Endothelial cell of umbilical vein (primary cell): ENCODE data around the gene RBMS3. TPM values are rescaled to one million over a fixed set of nuclear protein-coding genes. Genes with fewer than 3 reads are reported as not detected.

Source experiments
- BruUV-seq: library from RNA; stranded (reverse); fragments of 400-500 nt; replicated peaks from 2 replicates; lab custom pipeline; 2021; lab: Mats Ljungman, UMichigan
- CTCF ChIA-PET: fragments of 300-600, 350-600 bp; sonication (Branson Sonifier 250); formaldehyde crosslinking; loops from one replicate; lab custom pipeline; 2021; ENCODE audit warnings: antibody characterized with exemption, inconsistent platforms; lab: Charles Lee
- POLR2A ChIA-PET: fragments of 300-600, 350-600 bp; sonication (Branson Sonifier 250); formaldehyde crosslinking; loops from one replicate; lab custom pipeline; 2021; ENCODE audit warnings: antibody characterized with exemption, inconsistent platforms; lab: Charles Lee
- DNase-seq: peaks from one replicate; pipeline ENCODE4 v3.0.0-alpha.2; 2011; ENCODE audit warnings: low read depth, low spot score
- FAIRE-seq: peaks from 2 replicates; lab custom pipeline; 2011; peaks lifted over from hg19 to GRCh38; lab: Jason Lieb, UNC
- H2AFZ ChIP-seq: 2 replicates; pipeline ENCODE4 v1.6.0; 2012; ENCODE audit warnings: low read depth, low read length, control low read depth, inconsistent platforms
- H3K27ac ChIP-seq: 2 replicates; pipeline ENCODE4 v1.5.1; 2011; ENCODE audit warnings: low read depth, mild to moderate bottlenecking, control low read depth, low read length, moderate library complexity; ENCODE audit not compliant: insufficient read depth
- H3K27me3 ChIP-seq, 2 experiments: 2 replicates each; pipeline versions ENCODE4 v1.6.0 to v1.6.1; 2011; ENCODE audit warnings: low read length in 2 of 2, mixed read lengths in 1 of 2; ENCODE audit not compliant: control insufficient read depth in 2 of 2, insufficient read depth in 2 of 2
- H3K36me3 ChIP-seq, 2 experiments: 2 replicates in 1 of 2; 3 replicates in 1 of 2; pipeline ENCODE4 v1.5.1; 2011; ENCODE audit warnings: low read length in 2 of 2, mild to moderate bottlenecking in 1 of 2, moderate library complexity in 1 of 2; ENCODE audit not compliant: control insufficient read depth in 2 of 2, insufficient read depth in 2 of 2; ENCODE audit errors: extremely low read depth in 1 of 2
- H3K4me1 ChIP-seq: 3 replicates; pipeline ENCODE4 v1.5.1; 2011; ENCODE audit warnings: mild to moderate bottlenecking, low read length; ENCODE audit not compliant: control insufficient read depth, insufficient read depth; ENCODE audit errors: extremely low read depth
- H3K4me2 ChIP-seq: 2 replicates; pipeline ENCODE4 v1.6.1; 2011; ENCODE audit warnings: low read length, control low read depth, mixed read lengths; ENCODE audit not compliant: insufficient read depth
- H3K4me3 ChIP-seq, 3 experiments: fragments of 200-600 bp in 1 of 3; sonication (generic), shearing (Covaris generic) in 1 of 3; replicated peaks in 1 of 3; 2 replicates each; pipeline ENCODE4 v1.5.1; 2011 to 2016; ENCODE audit warnings: control low read depth in 3 of 3, low read length in 3 of 3, mild to moderate bottlenecking in 2 of 3, inconsistent platforms in 1 of 3, low read depth in 1 of 3, moderate library complexity in 1 of 3; ENCODE audit not compliant: insufficient read depth in 1 of 3
- H3K79me2 ChIP-seq: 2 replicates; pipeline ENCODE4 v1.6.0; 2012; ENCODE audit warnings: low read length, inconsistent platforms; ENCODE audit not compliant: control insufficient read depth, insufficient read depth
- H3K9ac ChIP-seq: replicated peaks from 2 replicates; pipeline ENCODE3; 2011; ENCODE audit warnings: low read length, control low read depth; ENCODE audit not compliant: insufficient read depth; ENCODE audit errors: extremely low read depth
- H3K9me1 ChIP-seq: replicated peaks from 3 replicates; pipeline ENCODE4 v1.6.0; 2011; ENCODE audit warnings: mild to moderate bottlenecking, low read length; ENCODE audit not compliant: control insufficient read depth, insufficient read depth; ENCODE audit errors: extremely low read depth
- H3K9me3 ChIP-seq: replicated peaks from 2 replicates; pipeline ENCODE4 v1.5.1; 2012; ENCODE audit warnings: low read length, inconsistent platforms; ENCODE audit not compliant: control insufficient read depth, insufficient read depth
- H4K20me1 ChIP-seq: replicated peaks from 2 replicates; pipeline ENCODE3; 2011; ENCODE audit warnings: mild to moderate bottlenecking, low read length; ENCODE audit not compliant: control insufficient read depth, insufficient read depth; ENCODE audit errors: extremely low read depth
- EZH2 ChIP-seq: IDR thresholded peaks from 2 replicates; pipeline ENCODE4 v1.6.1; 2012; ENCODE audit warnings: borderline replicate concordance, low read depth, mild to moderate bottlenecking, moderate library complexity, low read length, inconsistent platforms; ENCODE audit not compliant: severe bottlenecking
- FOS ChIP-seq: IDR thresholded peaks from 2 replicates; pipeline ENCODE4 v1.6.1; 2011; ENCODE audit warnings: mild to moderate bottlenecking, low read length, moderate library complexity, borderline replicate concordance; ENCODE audit not compliant: insufficient read depth
- GATA2 ChIP-seq: IDR thresholded peaks from 2 replicates; pipeline ENCODE4 v1.7.0; 2011; ENCODE audit warnings: low read depth, mild to moderate bottlenecking, moderate library complexity, mixed read lengths, low read length; ENCODE audit not compliant: insufficient read length, insufficient read depth
- JUN ChIP-seq: IDR thresholded peaks from 2 replicates; pipeline ENCODE4 v1.6.1; 2011; ENCODE audit warnings: borderline replicate concordance, low read depth; ENCODE audit not compliant: insufficient read length, insufficient read depth
- MAX ChIP-seq: IDR thresholded peaks from 2 replicates; pipeline ENCODE4 v1.6.1; 2011; ENCODE audit not compliant: insufficient read depth, insufficient read length
- MYC ChIP-seq: IDR thresholded peaks from one replicate; pipeline ENCODE4 v1.6.1; 2011; ENCODE audit warnings: mild to moderate bottlenecking, low read depth, low read length
- POLR2A ChIP-seq: IDR thresholded peaks from 2 replicates; pipeline ENCODE4 v1.6.1; 2012; ENCODE audit warnings: low read depth, mild to moderate bottlenecking, control low read depth, low read length
- POLR2AphosphoS5 ChIP-seq: IDR thresholded peaks from 2 replicates; pipeline ENCODE4 v1.6.1; 2012; ENCODE audit warnings: low read depth, mild to moderate bottlenecking, control low read depth, low read length, moderate library complexity; ENCODE audit not compliant: insufficient read depth
- dilution Hi-C: fragments of 300-500 bp; cut with MboI; formaldehyde crosslinking; loops from one replicate; pipeline ENCODE4 v1.15.0; 2019; ENCODE audit warnings: low sequenced_read_pairs; ENCODE audit not compliant: extremely low pct_ligation_motif_present
- intact Hi-C: fragments of 100-400 bp; cut with micrococcal nuclease; formaldehyde crosslinking; loops from one replicate; pipeline ENCODE4 v1.10.0; 2022
- polyA plus RNA-seq, 4 experiments: library from polyadenylated mRNA; depleted of rRNA in 3 of 4; stranded (reverse) in 3 of 4; unstranded in 1 of 4; fragments of >200 nt; gene quantifications; 2 replicates each; pipeline versions ENCODE4 v1.2.1 to v1.2.3, GENCODE V29; 2011 to 2012; ENCODE audit warnings: missing spikeins in 1 of 4
- total RNA-seq: library from RNA; stranded (reverse); gene quantifications from 2 replicates; pipeline ENCODE4 v1.2.3, GENCODE V29; 2021
- TF ChIP-seq, protein P1 (sequence below), 2 donors: IDR thresholded peaks; 1 replicate in 1 of 2; 2 replicates in 1 of 2; pipeline ENCODE4 v1.5.1; 2011; ENCODE audit warnings: low read length in 2 of 2, mild to moderate bottlenecking in 2 of 2, moderate library complexity in 2 of 2, control low read depth in 1 of 2, inconsistent platforms in 1 of 2, low read depth in 1 of 2; ENCODE audit not compliant: insufficient read depth in 1 of 2; ENCODE audit errors: extremely low read depth in 1 of 2

Gene RBMS3
- total and polyA plus RNA-seq, 2 donors (not counting 3 experiments of a cell fraction or from before 2014, with no cell fraction given) = 13.6 to 42.3 TPM

GRCh38 chr3:29690686-29691353 lies 409.9 kb downstream of the RBMS3 start:
- Histone ChIP-seq H3K9me1 (no peaks in the 10 kb centered on the region), H3K4me2 (no peak overlapping the region), H2AFZ (no peak overlapping the region), H3K27ac (no peak overlapping the region), H3K79me2 (no peaks in the 10 kb centered on the region), H3K9ac (no peak overlapping the region), H3K36me3 (no peaks in the 10 kb centered on the region), H3K4me1 (peaks cover 47% of the 10 kb centered on the region), H3K27me3 (no peaks in the 10 kb centered on the region), H3K4me3 (no peak overlapping the region), H4K20me1 (no peaks in the 10 kb centered on the region), H3K9me3 (no peaks in the 10 kb centered on the region)
- ChIA-PET CTCF (no interaction called here), POLR2A (no interaction called here)
- no peak for FAIRE-seq
- intact Hi-C loops = loop anchor here (5.0 kb wide), 2 partner anchors 354 to 624 kb away; no protein-coding TSS in a partner anchor
- dilution Hi-C loops = no loop called here
- no TSS peak for BruUV-seq
- TF ChIP-seq, protein P1, sequence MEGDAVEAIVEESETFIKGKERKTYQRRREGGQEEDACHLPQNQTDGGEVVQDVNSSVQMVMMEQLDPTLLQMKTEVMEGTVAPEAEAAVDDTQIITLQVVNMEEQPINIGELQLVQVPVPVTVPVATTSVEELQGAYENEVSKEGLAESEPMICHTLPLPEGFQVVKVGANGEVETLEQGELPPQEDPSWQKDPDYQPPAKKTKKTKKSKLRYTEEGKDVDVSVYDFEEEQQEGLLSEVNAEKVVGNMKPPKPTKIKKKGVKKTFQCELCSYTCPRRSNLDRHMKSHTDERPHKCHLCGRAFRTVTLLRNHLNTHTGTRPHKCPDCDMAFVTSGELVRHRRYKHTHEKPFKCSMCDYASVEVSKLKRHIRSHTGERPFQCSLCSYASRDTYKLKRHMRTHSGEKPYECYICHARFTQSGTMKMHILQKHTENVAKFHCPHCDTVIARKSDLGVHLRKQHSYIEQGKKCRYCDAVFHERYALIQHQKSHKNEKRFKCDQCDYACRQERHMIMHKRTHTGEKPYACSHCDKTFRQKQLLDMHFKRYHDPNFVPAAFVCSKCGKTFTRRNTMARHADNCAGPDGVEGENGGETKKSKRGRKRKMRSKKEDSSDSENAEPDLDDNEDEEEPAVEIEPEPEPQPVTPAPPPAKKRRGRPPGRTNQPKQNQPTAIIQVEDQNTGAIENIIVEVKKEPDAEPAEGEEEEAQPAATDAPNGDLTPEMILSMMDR (IDR thresholded peaks at IDR 0.05; ENCODE audit: extremely low read depth in 1 of 2, insufficient read depth in 1 of 2, low read depth in 1 of 2, low read length in 2 of 2) = no peak
- TF ChIP-seq MYC (no peak), POLR2A (no peak), EZH2 (no peak), FOS (no peak), MAX (no peak), JUN (no peak), POLR2AphosphoS5 (no peak), GATA2 (no peak)
- no peak for DNase-seq
